ENCODE measurements around the gene B3GAT2. TPM values are rescaled to one million over a fixed set of nuclear protein-coding genes. Genes with fewer than 3 reads are reported as not detected.

The B3GAT2 gene
- polyA plus RNA-seq, 1 of the 3 experiments (the other 2 are of a cell fraction), result under 0.01 TPM

DNA sequence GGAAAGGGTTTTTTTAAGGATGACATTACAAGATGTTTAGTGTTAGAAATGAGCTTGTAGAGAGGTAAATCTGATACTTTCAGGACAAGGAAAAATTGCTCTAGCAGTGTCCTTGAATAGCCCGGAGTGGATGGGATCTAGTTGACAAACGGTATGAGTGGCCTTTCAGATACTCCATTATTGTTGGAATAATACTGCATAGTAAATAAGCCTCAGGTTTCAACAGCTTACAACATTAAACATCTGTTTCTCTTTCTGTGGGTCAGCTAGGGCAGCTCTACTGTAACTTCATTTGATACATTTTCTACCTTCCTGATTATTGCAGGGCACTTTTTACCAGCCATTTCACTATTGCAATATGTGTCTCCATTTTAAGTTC, 118.0 kb downstream of the B3GAT2 start:
- Histone ChIP-seq H3K4me3 (ENCODE audit: low read depth in 2 of 2, low read length in 1 of 2) (no peak overlapping the region), H3K36me3 (replicated peaks in 1 of 2; ENCODE audit: control insufficient read depth in 1 of 2, insufficient read depth in 2 of 2, low read length in 1 of 2) (peaks cover 0 to 2% of the 10 kb centered on the region in 2 experiments), H3K79me2 (ENCODE audit: insufficient read depth) (no peaks in the 10 kb centered on the region), H3K27me3 (ENCODE audit: insufficient read depth) (no peaks in the 10 kb centered on the region), H3K4me2 (no peak overlapping the region), H3K4me1 (ENCODE audit: control insufficient read depth in 1 of 2, insufficient read depth in 2 of 2, low read depth in 1 of 2, low read length in 1 of 2) (peaks cover 0 to 9% of the 10 kb centered on the region in 2 experiments; a peak in 1 of 4 replicates), H3K9ac (no peak overlapping the region), H3K9me2 (no peaks in the 10 kb centered on the region), H3K9me3 (no peaks in the 10 kb centered on the region), H3F3A (replicated peaks; ENCODE audit: insufficient read depth) (no peaks in the 10 kb centered on the region), H4K20me1 (ENCODE audit: insufficient read depth) (no peaks in the 10 kb centered on the region), H3K27ac (ENCODE audit: low read depth in 2 of 2, low read length in 1 of 2) (no peak overlapping the region), H2AFZ (ENCODE audit: low read depth) (no peak overlapping the region)
- WGBS (ENCODE audit: low lambda C conversion rate), result 100% methylated on average over 2 of the region's 2 CpGs
- ChIA-PET POLR2A (no interaction called here), CTCF (interaction anchor here (0.8 to 1.4 kb wide), 2 partner anchors 45 to 132 kb away, joined by 3 read pairs; no protein-coding TSS in a partner anchor)
- no peak for DNase-seq
- TF ChIP-seq MXI1 (IDR thresholded peaks at IDR 0.05; ENCODE audit: low read depth, low read length), result no peak
- TF ChIP-seq, protein P1, sequence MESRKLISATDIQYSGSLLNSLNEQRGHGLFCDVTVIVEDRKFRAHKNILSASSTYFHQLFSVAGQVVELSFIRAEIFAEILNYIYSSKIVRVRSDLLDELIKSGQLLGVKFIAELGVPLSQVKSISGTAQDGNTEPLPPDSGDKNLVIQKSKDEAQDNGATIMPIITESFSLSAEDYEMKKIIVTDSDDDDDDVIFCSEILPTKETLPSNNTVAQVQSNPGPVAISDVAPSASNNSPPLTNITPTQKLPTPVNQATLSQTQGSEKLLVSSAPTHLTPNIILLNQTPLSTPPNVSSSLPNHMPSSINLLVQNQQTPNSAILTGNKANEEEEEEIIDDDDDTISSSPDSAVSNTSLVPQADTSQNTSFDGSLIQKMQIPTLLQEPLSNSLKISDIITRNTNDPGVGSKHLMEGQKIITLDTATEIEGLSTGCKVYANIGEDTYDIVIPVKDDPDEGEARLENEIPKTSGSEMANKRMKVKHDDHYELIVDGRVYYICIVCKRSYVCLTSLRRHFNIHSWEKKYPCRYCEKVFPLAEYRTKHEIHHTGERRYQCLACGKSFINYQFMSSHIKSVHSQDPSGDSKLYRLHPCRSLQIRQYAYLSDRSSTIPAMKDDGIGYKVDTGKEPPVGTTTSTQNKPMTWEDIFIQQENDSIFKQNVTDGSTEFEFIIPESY (IDR thresholded peaks at IDR 0.05; ENCODE audit: borderline replicate concordance, low read depth), result no peak

DNA sequence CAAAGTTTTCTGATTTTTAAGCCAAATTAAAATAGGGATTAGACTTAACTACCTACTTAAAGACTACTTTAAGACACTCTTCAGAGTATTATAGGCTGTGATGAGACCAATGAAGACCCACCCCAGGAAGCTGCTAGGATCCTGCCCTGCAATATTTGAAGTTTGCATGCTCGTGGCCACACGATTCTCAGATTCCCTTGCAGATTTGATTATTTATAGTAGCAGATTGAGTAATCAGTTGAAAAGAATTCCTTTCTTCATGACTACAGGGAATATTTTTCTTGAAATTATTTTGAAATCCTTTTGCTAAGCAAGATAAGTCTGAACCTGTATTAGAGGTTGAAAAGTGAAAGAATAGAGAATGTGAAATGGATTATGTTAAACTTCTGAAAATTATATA, 122.3 kb downstream of the B3GAT2 start:
- WGBS (ENCODE audit: low lambda C conversion rate), result 91% methylated on average over 2 of the region's 2 CpGs
- H3K9ac ChIP-seq, result no peak overlapping the region
- H3K4me2 ChIP-seq, result no peak overlapping the region
- H3K4me3 ChIP-seq (ENCODE audit: low read depth in 2 of 2, low read length in 1 of 2), result no peak overlapping the region
- H3K27ac ChIP-seq (ENCODE audit: low read depth in 2 of 2, low read length in 1 of 2), result no peak overlapping the region
- no peaks in the 10 kb centered on the region for H3F3A ChIP-seq (replicated peaks; ENCODE audit: insufficient read depth)
- TF ChIP-seq JUND (IDR thresholded peaks at IDR 0.05) (no peak), RCOR1 (IDR thresholded peaks at IDR 0.05; ENCODE audit: low read length) (no peak), MXI1 (IDR thresholded peaks at IDR 0.05; ENCODE audit: low read depth, low read length) (no peak), FOSL2 (IDR thresholded peaks at IDR 0.05; ENCODE audit: borderline replicate concordance, low read depth) (no peak), ELF1 (IDR thresholded peaks at IDR 0.05) (no peak), FOXM1 (IDR thresholded peaks at IDR 0.05; ENCODE audit: low read depth) (no peak), RAD21 (IDR thresholded peaks at IDR 0.05; ENCODE audit: low read length) (no peak), TCF12 (IDR thresholded peaks at IDR 0.05) (no peak), GABPA (IDR thresholded peaks at IDR 0.05; ENCODE audit: low read depth) (no peak), TAF1 (IDR thresholded peaks at IDR 0.05; ENCODE audit: borderline replicate concordance, low read depth, low read length) (no peak), NFIC (IDR thresholded peaks at IDR 0.05; ENCODE audit: borderline replicate concordance) (no peak), SIN3A (IDR thresholded peaks at IDR 0.05; ENCODE audit: borderline replicate concordance, low read depth, low read length) (no peak), TEAD4 (IDR thresholded peaks at IDR 0.05; ENCODE audit: borderline replicate concordance, insufficient read depth) (no peak), SMC3 (IDR thresholded peaks at IDR 0.05; ENCODE audit: low read depth, low read length) (no peak)
- TF ChIP-seq, protein P2, sequence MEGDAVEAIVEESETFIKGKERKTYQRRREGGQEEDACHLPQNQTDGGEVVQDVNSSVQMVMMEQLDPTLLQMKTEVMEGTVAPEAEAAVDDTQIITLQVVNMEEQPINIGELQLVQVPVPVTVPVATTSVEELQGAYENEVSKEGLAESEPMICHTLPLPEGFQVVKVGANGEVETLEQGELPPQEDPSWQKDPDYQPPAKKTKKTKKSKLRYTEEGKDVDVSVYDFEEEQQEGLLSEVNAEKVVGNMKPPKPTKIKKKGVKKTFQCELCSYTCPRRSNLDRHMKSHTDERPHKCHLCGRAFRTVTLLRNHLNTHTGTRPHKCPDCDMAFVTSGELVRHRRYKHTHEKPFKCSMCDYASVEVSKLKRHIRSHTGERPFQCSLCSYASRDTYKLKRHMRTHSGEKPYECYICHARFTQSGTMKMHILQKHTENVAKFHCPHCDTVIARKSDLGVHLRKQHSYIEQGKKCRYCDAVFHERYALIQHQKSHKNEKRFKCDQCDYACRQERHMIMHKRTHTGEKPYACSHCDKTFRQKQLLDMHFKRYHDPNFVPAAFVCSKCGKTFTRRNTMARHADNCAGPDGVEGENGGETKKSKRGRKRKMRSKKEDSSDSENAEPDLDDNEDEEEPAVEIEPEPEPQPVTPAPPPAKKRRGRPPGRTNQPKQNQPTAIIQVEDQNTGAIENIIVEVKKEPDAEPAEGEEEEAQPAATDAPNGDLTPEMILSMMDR (IDR thresholded peaks at IDR 0.05), result no peak
- TF ChIP-seq, protein P3, sequence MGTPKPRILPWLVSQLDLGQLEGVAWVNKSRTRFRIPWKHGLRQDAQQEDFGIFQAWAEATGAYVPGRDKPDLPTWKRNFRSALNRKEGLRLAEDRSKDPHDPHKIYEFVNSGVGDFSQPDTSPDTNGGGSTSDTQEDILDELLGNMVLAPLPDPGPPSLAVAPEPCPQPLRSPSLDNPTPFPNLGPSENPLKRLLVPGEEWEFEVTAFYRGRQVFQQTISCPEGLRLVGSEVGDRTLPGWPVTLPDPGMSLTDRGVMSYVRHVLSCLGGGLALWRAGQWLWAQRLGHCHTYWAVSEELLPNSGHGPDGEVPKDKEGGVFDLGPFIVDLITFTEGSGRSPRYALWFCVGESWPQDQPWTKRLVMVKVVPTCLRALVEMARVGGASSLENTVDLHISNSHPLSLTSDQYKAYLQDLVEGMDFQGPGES (IDR thresholded peaks at IDR 0.05; ENCODE audit: low read depth, low read length), result no peak
- TF ChIP-seq, protein P1 (IDR thresholded peaks at IDR 0.05; ENCODE audit: borderline replicate concordance, low read depth), result no peak
- no peak for DNase-seq
- no peaks in the 10 kb centered on the region for H3K4me1 ChIP-seq (ENCODE audit: control insufficient read depth in 1 of 2, insufficient read depth in 2 of 2, low read depth in 1 of 2, low read length in 1 of 2)
- no peaks in the 10 kb centered on the region for H3K79me2 ChIP-seq (ENCODE audit: insufficient read depth)
- CTCF ChIA-PET, result interaction anchor here (0.5 kb wide), 1 partner anchor 37 kb away, joined by 4 read pairs; no protein-coding TSS in a partner anchor
- no peaks in the 10 kb centered on the region for H3K9me3 ChIP-seq
- POLR2A ChIA-PET, result no interaction called here
- no peak overlapping the region for H2AFZ ChIP-seq (ENCODE audit: low read depth)
- H3K9me2 ChIP-seq, result no peaks in the 10 kb centered on the region
- no peaks in the 10 kb centered on the region for H4K20me1 ChIP-seq (ENCODE audit: insufficient read depth)
- H3K27me3 ChIP-seq (ENCODE audit: insufficient read depth), result no peaks in the 10 kb centered on the region
- H3K36me3 ChIP-seq (replicated peaks in 1 of 2; ENCODE audit: control insufficient read depth in 1 of 2, insufficient read depth in 2 of 2, low read length in 1 of 2), result peaks cover 0 to 2% of the 10 kb centered on the region in 2 experiments

All from SK-N-SH (cell line).